Stromal cell of bone marrow (primary cell): ENCODE measurements around the gene GAPT.

Experiments
- DNase-seq: peaks from one replicate; pipeline ENCODE4 v3.0.0-alpha.2; 2012; ENCODE audit warnings: low read depth

The GAPT gene

GRCh38 chr5:58460732-58461286, 30.4 kb upstream of the GAPT start:
- DNase-seq: peak; percentile 67

- no peak for DNase-seq
Observed at GRCh38 chr5:58462154-58462553, 29.1 kb upstream of the GAPT start.

- peak; percentile 41 for DNase-seq
Observed at GRCh38 chr5:58462623-58463230, 28.5 kb upstream of the GAPT start.

GRCh38 chr5:58466939-58467338, 24.3 kb upstream of the GAPT start:
- DNase-seq: no peak

- DNase-seq: no peak
Observed at GRCh38 chr5:58469896-58470295, 21.3 kb upstream of the GAPT start.

GRCh38 chr5:58475404-58475803, 15.8 kb upstream of the GAPT start:
- no peak for DNase-seq

- no peak for DNase-seq
Observed at GRCh38 chr5:58477760-58478376, 13.4 kb upstream of the GAPT start.

GRCh38 chr5:58481066-58481676, 10.1 kb upstream of the GAPT start:
- no peak for DNase-seq

- DNase-seq: no peak
Observed at GRCh38 chr5:58481828-58482227, 9.4 kb upstream of the GAPT start.

- no peak for DNase-seq
Observed at GRCh38 chr5:58482536-58482935, 8.7 kb upstream of the GAPT start.

GRCh38 chr5:58484505-58484904, 6.7 kb upstream of the GAPT start:
- no peak for DNase-seq

GRCh38 chr5:58486290-58486689, 4.9 kb upstream of the GAPT start:
- no peak for DNase-seq

- no peak for DNase-seq
Observed at GRCh38 chr5:58490402-58491050, 709 bp upstream of the GAPT start.

GRCh38 chr5:58493141-58493540, 1.9 kb downstream of the GAPT start:
- no peak for DNase-seq

- no peak for DNase-seq
Observed at GRCh38 chr5:58496488-58496887, 5.3 kb downstream of the GAPT start.

GRCh38 chr5:58497386-58497785, 6.2 kb downstream of the GAPT start:
- no peak for DNase-seq

GRCh38 chr5:58497921-58498320, 6.7 kb downstream of the GAPT start:
- no peak for DNase-seq

GRCh38 chr5:58498340-58498942, 7.2 kb downstream of the GAPT start:
- DNase-seq: peak; percentile 17

- no peak for DNase-seq
Observed at GRCh38 chr5:58499231-58499630, 8.0 kb downstream of the GAPT start.

GRCh38 chr5:58499941-58500340, 8.7 kb downstream of the GAPT start:
- no peak for DNase-seq

- no peak for DNase-seq
Observed at GRCh38 chr5:58501778-58502417, 10.7 kb downstream of the GAPT start.
